Adrenal gland (tissue), 12 donors: Measurements from ENCODE around the gene TARM1. TPM values are rescaled to one million over a fixed set of nuclear protein-coding genes. Genes with fewer than 3 reads are reported as not detected.

Experiments
- DNase-seq, 7 donors: peaks; one replicate each; pipeline ENCODE4 v3.0.0-alpha.2; 2019 to 2020
- H3K27ac ChIP-seq, 5 donors: fragments of 200-600 bp; sonication (generic) in 4 of 5; 1 replicate in 3 of 5; 2 replicates in 2 of 5; pipeline versions ENCODE4 v1.5.1 to v1.8.0; 2016 to 2020; ENCODE audit warnings: mild to moderate bottlenecking in 1 of 5
- H3K27me3 ChIP-seq: fragments of 200-600 bp; 2 replicates; pipeline ENCODE4 v1.8.0; 2021
- H3K36me3 ChIP-seq, 2 donors: fragments of 200-600 bp; replicated peaks in 1 of 2; 1 replicate in 1 of 2; 2 replicates in 1 of 2; pipeline versions ENCODE4 v1.5.1 to v1.8.0; 2018 to 2022
- H3K4me1 ChIP-seq, 2 donors: fragments of 200-600 bp; replicated peaks in 1 of 2; 1 replicate in 1 of 2; 2 replicates in 1 of 2; pipeline versions ENCODE4 v1.5.1 to v1.8.0; 2018 to 2021
- H3K4me3 ChIP-seq, 4 donors: fragments of 200-600 bp; sonication (generic) in 3 of 4; one replicate each; pipeline ENCODE4 v1.5.1; 2016 to 2018
- H3K9me3 ChIP-seq, 3 donors: fragments of 200-600 bp; sonication (generic) in 1 of 3; replicated peaks in 1 of 3; 1 replicate in 2 of 3; 2 replicates in 1 of 3; pipeline versions ENCODE4 v1.5.1 to v1.8.0; 2016 to 2021
- CTCF ChIP-seq, 6 experiments: fragments of 450-650 bp in 4 of 6; fragments of 200-600 bp in 2 of 6; sonication (generic) in 1 of 6; IDR thresholded peaks; 1 replicate in 5 of 6; 2 replicates in 1 of 6; pipeline versions ENCODE4 v1.5.1 to v1.8.0; 2016 to 2021; ENCODE audit warnings: antibody characterized with exemption in 6 of 6, mild to moderate bottlenecking in 2 of 6, moderate library complexity in 1 of 6
- POLR2A ChIP-seq, 2 donors: fragments of 450-650 bp; IDR thresholded peaks; one replicate each; pipeline ENCODE4 v1.6.1; 2017; ENCODE audit warnings: antibody characterized with exemption in 2 of 2, mild to moderate bottlenecking in 2 of 2, moderate library complexity in 1 of 2
- WGBS, 4 donors: extraction: QIAGEN DNeasy Blood & Tissue Kit in 2 of 4; methylation state at CpG; one replicate each; pipeline versions ENCODE4 v1.1.5 to v1.1.7; 2013 to 2017; 5-methylcytosine and 5-hydroxymethylcytosine counted together
- intact Hi-C, 2 donors: fragments of 100-400 bp; cut with DNase I; formaldehyde crosslinking; loops; one replicate each; pipeline versions ENCODE4 v1.14.1 to v1.15.0; 2022 to 2023
- polyA plus RNA-seq, 3 donors: library from polyadenylated mRNA; stranded (reverse); fragments of 200-250 nt in 2 of 3; fragments of 350-450 nt in 1 of 3; fragmentation: Illumina TruSeq in 1 of 3; extraction: RNeasy Lipid Tissue Mini Kit (QIAGEN cat#74804) in 1 of 3; gene quantifications; one replicate each; pipeline ENCODE4 v1.2.3, GENCODE V29; 2013 to 2014
- total RNA-seq, 9 donors: library from RNA; depleted of rRNA in 4 of 9; stranded (reverse); fragments of >200 nt in 4 of 9; fragments of 120-200 nt in 1 of 9; fragmentation: NEBNext Ultra II Directional in 1 of 9; extraction: Animal tissue kit (Norgen Biotek cat#: 25700) in 1 of 9; gene quantifications; one replicate each; pipeline versions ENCODE4 v1.1.0 to v1.2.4, GENCODE V29; 2013 to 2023
- donor health status: healthy with polysubstance abuse.
- donor health status: Bipolar disorder and iron deficiency.
- donor health status: DM: yes; HTN: yes; CAD: no.
- donor health status: DM: no; HTN: no; CAD: no.
- donor health status: DM: no; HTN: no; CAD: no.
- donor health status: DM: yes; HTN: yes; CAD: no.

Gene TARM1
- total and polyA plus RNA-seq, 12 donors: not detected

GRCh38 chr19:54127688-54128440 lies 46.7 kb upstream of the TARM1 start:
- H3K36me3 ChIP-seq: peaks cover 0 to 77% of the 10 kb centered on the region in 2 donors
- H3K4me1 ChIP-seq: no peaks in the 10 kb centered on the region
- TF ChIP-seq CTCF (IDR thresholded peaks at IDR 0.05) (no peak), POLR2A (IDR thresholded peaks at IDR 0.05) (no peak)
- WGBS, 4 donors: 89 to 93% (median 92%) methylated on average over 31 to 44 of the region's 44 CpGs
- H3K9me3 ChIP-seq: no peaks in the 10 kb centered on the region
- no peaks in the 10 kb centered on the region for H3K27me3 ChIP-seq
- DNase-seq: no peak
- intact Hi-C loops: no loop called here
- no peak overlapping the region for H3K27ac ChIP-seq
- H3K4me3 ChIP-seq: no peak overlapping the region

GRCh38 chr19:54125713-54126112 lies 44.5 kb upstream of the TARM1 start:
- intact Hi-C loops: no loop called here
- Histone ChIP-seq H3K27me3 (no peaks in the 10 kb centered on the region), H3K4me1 (no peaks in the 10 kb centered on the region), H3K36me3 (peaks cover 0 to 89% of the 10 kb centered on the region in 2 donors), H3K27ac (no peak overlapping the region), H3K9me3 (no peaks in the 10 kb centered on the region), H3K4me3 (no peak overlapping the region)
- WGBS, 4 donors: 74 to 94% (median 88%) methylated on average over 8 to 9 of the region's 9 CpGs
- DNase-seq: no peak
- TF ChIP-seq CTCF (IDR thresholded peaks at IDR 0.05): no peak
- TF ChIP-seq POLR2A (IDR thresholded peaks at IDR 0.05): no peak

GRCh38 chr19:54124393-54124792 lies 43.2 kb upstream of the TARM1 start:
- WGBS, 4 donors: 69 to 92% (median 88%) methylated on average over 3 to 19 of the region's 19 CpGs
- intact Hi-C loops: no loop called here
- TF ChIP-seq CTCF (IDR thresholded peaks at IDR 0.05): no peak
- TF ChIP-seq POLR2A (IDR thresholded peaks at IDR 0.05): no peak

GRCh38 chr19:54123682-54124081 lies 42.5 kb upstream of the TARM1 start:
- Histone ChIP-seq H3K9me3 (no peaks in the 10 kb centered on the region), H3K27ac (no peak overlapping the region), H3K4me1 (no peaks in the 10 kb centered on the region), H3K27me3 (no peaks in the 10 kb centered on the region), H3K36me3 (peaks cover 0 to 92% of the 10 kb centered on the region in 2 donors), H3K4me3 (no peak overlapping the region)
- no peak for DNase-seq
- WGBS, 4 donors: 90 to 100% (median 92%) methylated on average over 4 to 17 of the region's 17 CpGs
- intact Hi-C loops: no loop called here
- no peak for TF ChIP-seq POLR2A (IDR thresholded peaks at IDR 0.05)
- no peak for TF ChIP-seq CTCF (IDR thresholded peaks at IDR 0.05)

More at GRCh38 chr19:54124393-54124792, 43.2 kb upstream of the TARM1 start:
- Histone ChIP-seq H3K9me3 (no peaks in the 10 kb centered on the region), H3K27ac (no peak overlapping the region), H3K4me1 (no peaks in the 10 kb centered on the region), H3K27me3 (no peaks in the 10 kb centered on the region), H3K4me3 (no peak overlapping the region), H3K36me3 (peaks cover 0 to 97% of the 10 kb centered on the region in 2 donors)
- no peak for DNase-seq
